H1 (cell line): ENCODE results near the gene PECR. TPM values are rescaled to one million over a fixed set of nuclear protein-coding genes. Genes with fewer than 3 reads are reported as not detected.

Source experiments
- CTCF ChIA-PET: fragments of 300-600 bp; sonication (Branson Sonifier 250); formaldehyde crosslinking; loops from one replicate; lab custom pipeline; 2021; ENCODE audit not compliant: partially characterized antibody; lab: Charles Lee
- POLR2A ChIA-PET: fragments of 300-600 bp; sonication (Branson Sonifier 250); formaldehyde crosslinking; loops from one replicate; lab custom pipeline; 2021; ENCODE audit warnings: inconsistent platforms; ENCODE audit not compliant: partially characterized antibody; lab: Charles Lee
- DNase-seq, 2 experiments: peaks; one replicate each; pipeline versions ENCODE4 v3.0.0 to v3.0.0-alpha.2; 2010 to 2022; ENCODE audit warnings: low spot score in 2 of 2, low read depth in 1 of 2, mixed read lengths in 1 of 2
- FAIRE-seq: peaks from 2 replicates; lab custom pipeline; 2011; peaks lifted over from hg19 to GRCh38; lab: Jason Lieb, UNC
- H2AFZ ChIP-seq: 2 replicates; pipeline ENCODE4 v1.8.1; 2012; ENCODE audit warnings: low read length, inconsistent platforms
- H2AK5ac ChIP-seq: 2 replicates; pipeline ENCODE4 v1.6.1; 2013; ENCODE audit warnings: low read depth, low read length
- H2BK120ac ChIP-seq: replicated peaks from 2 replicates; pipeline ENCODE3; 2013; ENCODE audit warnings: low read depth, low read length, inconsistent platforms
- H2BK12ac ChIP-seq: 2 replicates; pipeline ENCODE4 v1.6.1; 2013; ENCODE audit warnings: low read depth, low read length
- H2BK15ac ChIP-seq: 2 replicates; pipeline ENCODE4 v1.6.1; 2013; ENCODE audit warnings: low read length
- H2BK20ac ChIP-seq: 2 replicates; pipeline ENCODE4 v1.6.1; 2013; ENCODE audit warnings: low read length
- H2BK5ac ChIP-seq: 2 replicates; pipeline ENCODE4 v1.6.1; 2013; ENCODE audit warnings: low read depth, low read length
- H3K14ac ChIP-seq: 2 replicates; pipeline ENCODE4 v1.6.1; 2013; ENCODE audit warnings: inconsistent platforms; ENCODE audit not compliant: insufficient read length
- H3K18ac ChIP-seq: 2 replicates; pipeline ENCODE4 v1.6.1; 2013; ENCODE audit warnings: low read length; ENCODE audit errors: extremely low read depth
- H3K23ac ChIP-seq: 2 replicates; pipeline ENCODE4 v1.6.1; 2013; ENCODE audit warnings: inconsistent platforms; ENCODE audit not compliant: insufficient read length
- H3K23me2 ChIP-seq: 2 replicates; pipeline ENCODE4 v1.6.1; 2013; ENCODE audit warnings: low read depth, low read length
- H3K27ac ChIP-seq: 2 replicates; pipeline ENCODE4 v1.6.1; 2011; ENCODE audit warnings: low read depth, low read length, inconsistent platforms
- H3K27me3 ChIP-seq, 4 experiments: replicated peaks in 1 of 4; 1 replicate in 1 of 4; 2 replicates in 3 of 4; pipeline versions ENCODE4 v1.6.1 to v1.8.1; 2011 to 2013; ENCODE audit warnings: low read length in 3 of 4, mild to moderate bottlenecking in 3 of 4, inconsistent platforms in 2 of 4, mixed read lengths in 2 of 4, moderate library complexity in 1 of 4; ENCODE audit not compliant: control insufficient read depth in 3 of 4, insufficient read depth in 3 of 4; ENCODE audit errors: extremely low read depth in 1 of 4
- H3K36me3 ChIP-seq, 4 experiments: 2 replicates each; pipeline versions ENCODE4 v1.6.1 to v1.8.1; 2011 to 2013; ENCODE audit warnings: mild to moderate bottlenecking in 4 of 4, low read length in 3 of 4, moderate library complexity in 2 of 4, control low read depth in 1 of 4, inconsistent platforms in 1 of 4; ENCODE audit not compliant: insufficient read depth in 4 of 4, control insufficient read depth in 2 of 4
- H3K4ac ChIP-seq: replicated peaks from 2 replicates; pipeline ENCODE3; 2013; ENCODE audit warnings: low read length, low read depth, mixed read lengths, inconsistent platforms; ENCODE audit not compliant: insufficient read length
- H3K4me1 ChIP-seq, 4 experiments: replicated peaks in 1 of 4; 1 replicate in 1 of 4; 2 replicates in 3 of 4; pipeline versions ENCODE4 v1.6.1 to v1.8.1; 2011 to 2013; ENCODE audit warnings: low read length in 3 of 4, inconsistent platforms in 2 of 4, mixed read lengths in 1 of 4; ENCODE audit not compliant: insufficient read depth in 4 of 4, control insufficient read depth in 3 of 4
- H3K4me2 ChIP-seq, 2 experiments: 2 replicates each; pipeline versions ENCODE4 v1.6.1 to v1.8.1; 2011 to 2013; ENCODE audit warnings: low read depth in 2 of 2, low read length in 2 of 2, control low read depth in 1 of 2, inconsistent platforms in 1 of 2, mild to moderate bottlenecking in 1 of 2; ENCODE audit not compliant: insufficient read depth in 1 of 2
- H3K4me3 ChIP-seq, 4 experiments: fragments of 200-600, 300-600 bp in 1 of 4; sonication (generic), shearing (Covaris generic), sonication (Bioruptor Twin) in 1 of 4; 2 replicates each; pipeline versions ENCODE4 v1.5.1 to v1.8.1; 2011 to 2016; ENCODE audit warnings: low read length in 4 of 4, low read depth in 3 of 4, control low read depth in 2 of 4, inconsistent platforms in 2 of 4, mild to moderate bottlenecking in 2 of 4, mixed read lengths in 1 of 4, moderate library complexity in 1 of 4; ENCODE audit not compliant: insufficient read depth in 2 of 4; ENCODE audit errors: extremely low read depth in 1 of 4
- H3K56ac ChIP-seq: replicated peaks from 2 replicates; pipeline ENCODE3; 2013; ENCODE audit warnings: low read depth, mild to moderate bottlenecking, mixed read lengths, low read length, inconsistent platforms; ENCODE audit not compliant: insufficient read length
- H3K79me1 ChIP-seq: 2 replicates; pipeline ENCODE4 v1.6.1; 2013; ENCODE audit warnings: low read depth, low read length, control low read depth
- H3K79me2 ChIP-seq, 2 experiments: 2 replicates each; pipeline versions ENCODE4 v1.6.1 to v1.8.1; 2012 to 2013; ENCODE audit warnings: low read length in 2 of 2, mild to moderate bottlenecking in 2 of 2, inconsistent platforms in 1 of 2; ENCODE audit not compliant: insufficient read depth in 2 of 2, control insufficient read depth in 1 of 2
- H3K9ac ChIP-seq, 4 experiments: replicated peaks in 1 of 4; 1 replicate in 1 of 4; 2 replicates in 3 of 4; pipeline versions ENCODE4 v1.6.1 to v1.8.1; 2011 to 2013; ENCODE audit warnings: low read depth in 3 of 4, low read length in 3 of 4, control low read depth in 2 of 4, mild to moderate bottlenecking in 2 of 4, moderate library complexity in 2 of 4, inconsistent platforms in 1 of 4; ENCODE audit errors: extremely low read depth in 1 of 4
- H3K9me3 ChIP-seq, 2 experiments: 2 replicates each; pipeline versions ENCODE4 v1.6.1 to v1.8.1; 2012 to 2013; ENCODE audit warnings: mild to moderate bottlenecking in 2 of 2, moderate library complexity in 2 of 2, control low read depth in 1 of 2, inconsistent platforms in 1 of 2, low read depth in 1 of 2, low read length in 1 of 2, mixed read lengths in 1 of 2; ENCODE audit not compliant: insufficient read depth in 2 of 2
- H4K20me1 ChIP-seq, 2 experiments: replicated peaks in 1 of 2; 2 replicates each; pipeline versions ENCODE3 to v1.8.1; 2011 to 2013; ENCODE audit warnings: inconsistent platforms in 2 of 2, low read length in 2 of 2, mild to moderate bottlenecking in 1 of 2; ENCODE audit not compliant: insufficient read depth in 2 of 2, control insufficient read depth in 1 of 2
- H4K5ac ChIP-seq: 2 replicates; pipeline ENCODE4 v1.6.1; 2013; ENCODE audit warnings: low read length, low read depth, mixed read lengths, inconsistent platforms; ENCODE audit not compliant: insufficient read length
- H4K8ac ChIP-seq: 2 replicates; pipeline ENCODE4 v1.8.0; 2013; ENCODE audit warnings: mild to moderate bottlenecking, moderate library complexity, low read length, inconsistent platforms; ENCODE audit not compliant: insufficient read depth; ENCODE audit errors: extremely low read depth
- H4K91ac ChIP-seq: replicated peaks from 2 replicates; pipeline ENCODE3; 2013; ENCODE audit warnings: low read length, mixed read lengths, inconsistent platforms; ENCODE audit not compliant: insufficient read length
- E2F6 ChIP-seq: IDR thresholded peaks from 2 replicates; pipeline ENCODE4 v1.6.1; 2012; ENCODE audit warnings: inconsistent platforms
- HDAC6 ChIP-seq: IDR thresholded peaks from one replicate; pipeline ENCODE4 v1.7.1; 2012; ENCODE audit warnings: low read depth, mild to moderate bottlenecking, inconsistent platforms, low read length, moderate library complexity
- JUND ChIP-seq: IDR thresholded peaks from 2 replicates; pipeline ENCODE4 v1.6.1; 2011; ENCODE audit warnings: mild to moderate bottlenecking, improper control_type of control experiment, low read length
- RNF2 ChIP-seq: fragments of 200-900, 300-1000 bp; sonication (generic); IDR thresholded peaks from 2 replicates; pipeline ENCODE4 v1.7.1; 2016; ENCODE audit warnings: borderline replicate concordance, low read depth, mild to moderate bottlenecking, antibody characterized with exemption, low read length; ENCODE audit not compliant: poor library complexity, severe bottlenecking; ENCODE audit errors: missing control alignments
- WGBS, 2 experiments: shearing (Covaris generic) in 1 of 2; methylation state at CpG; one replicate each; pipeline versions ENCODE4 v1.1.6 to v1.1.7; 2013 to 2015; ENCODE audit warnings: low lambda C conversion rate in 2 of 2, mixed read lengths in 2 of 2, inconsistent platforms in 1 of 2, low coverage in 1 of 2, missing lambda C conversion rate in 1 of 2; ENCODE audit not compliant: insufficient replicate concordance in 2 of 2, insufficient coverage in 1 of 2, insufficient read length in 1 of 2; ENCODE audit errors: extremely low coverage in 1 of 2, missing lambda C conversion rate in 1 of 2; 5-methylcytosine and 5-hydroxymethylcytosine counted together
- polyA plus RNA-seq, 7 experiments: library from polyadenylated mRNA; depleted of rRNA in 3 of 7; stranded (reverse) in 5 of 7; unstranded in 2 of 7; fragments of >200 nt in 5 of 7; fragments of 200-250 nt in 2 of 7; gene quantifications; 1 replicate in 5 of 7; 2 replicates in 1 of 7; 4 replicates in 1 of 7; pipeline versions ENCODE4 v1.2.1 to v1.2.3, GENCODE V29; 2011 to 2013; ENCODE audit warnings: missing spikeins in 2 of 7, mixed read lengths in 2 of 7
- total RNA-seq: library from RNA; stranded (reverse); fragmentation: NEBNext Ultra II Directional; extraction: Animal tissue kit (Norgen Biotek cat#: 25700); gene quantifications from 2 replicates; pipeline ENCODE4 v1.2.1, GENCODE V29; 2021

Gene PECR
- total and polyA plus RNA-seq, 2 of the 8 experiments (the other 6 are each of a cell fraction or from before 2014, with no cell fraction given): 15.9 to 19.2 TPM

- no peak overlapping the region for H4K8ac ChIP-seq
- no peak overlapping the region for H2BK15ac ChIP-seq
- no peak overlapping the region for H3K23ac ChIP-seq
- 91% methylated on average over 6 of the region's 6 CpGs; no CpG with 5 or more reads in 1 of the 2 experiments for WGBS, 2 experiments
- no peak for DNase-seq
- H2BK120ac ChIP-seq: no peak overlapping the region
- no peaks in the 10 kb centered on the region for H3K23me2 ChIP-seq
- H4K5ac ChIP-seq: no peak overlapping the region
- ChIA-PET CTCF (interaction anchor here (0.9 to 3.0 kb wide), 3 partner anchors 14 to 36 kb away, joined by 3 to 18 read pairs (median 5); no protein-coding TSS in a partner anchor), POLR2A (interaction anchor here (0.8 to 2.8 kb wide), 4 partner anchors 11 to 398 kb away, joined by 3 to 9 read pairs (median 4); partner anchors contain the start of genes PECR and TMEM169)
- H3K27ac ChIP-seq: no peak overlapping the region
- no peaks in the 10 kb centered on the region for H3K9me3 ChIP-seq
- peaks cover 2% of the 10 kb centered on the region; the same call in 1 of the 2 replicates for H3K79me1 ChIP-seq
- H3K79me2 ChIP-seq: no peaks in the 10 kb centered on the region
- H3K27me3 ChIP-seq: no peaks in the 10 kb centered on the region
- no peak overlapping the region for H2BK5ac ChIP-seq
- no peak overlapping the region for H3K14ac ChIP-seq
- H2BK12ac ChIP-seq: no peak overlapping the region
- no peak overlapping the region for H2BK20ac ChIP-seq
- no peaks in the 10 kb centered on the region for H4K20me1 ChIP-seq
- H3K4me1 ChIP-seq: peaks cover 0 to 3% (median under 1%) of the 10 kb centered on the region in 4 experiments; a peak in 1 of 7 replicates
- TF ChIP-seq JUND (no peak), E2F6 (no peak), RNF2 (no peak), HDAC6 (no peak)
- TF ChIP-seq, all 59 proteins: peak for 0
- H3K18ac ChIP-seq: no peak overlapping the region
- no peak overlapping the region for H3K4me3 ChIP-seq
- H3K56ac ChIP-seq: no peak overlapping the region
- no peak overlapping the region for H2AFZ ChIP-seq
- H2AK5ac ChIP-seq: no peak overlapping the region
- H3K36me3 ChIP-seq: peaks cover 0 to 16% (median 1%) of the 10 kb centered on the region in 4 experiments; a peak in 3 of 8 replicates
- no peak overlapping the region for H4K91ac ChIP-seq
- H3K9ac ChIP-seq: no peak overlapping the region
- H3K4ac ChIP-seq: no peak overlapping the region
- FAIRE-seq: no peak
- no peak overlapping the region for H3K4me2 ChIP-seq
Observed at GRCh38 chr2:216070195-216070594, 11.4 kb downstream of the PECR start.
